ENCODE data around the gene GDI2.

GDI2 gene

DNA sequence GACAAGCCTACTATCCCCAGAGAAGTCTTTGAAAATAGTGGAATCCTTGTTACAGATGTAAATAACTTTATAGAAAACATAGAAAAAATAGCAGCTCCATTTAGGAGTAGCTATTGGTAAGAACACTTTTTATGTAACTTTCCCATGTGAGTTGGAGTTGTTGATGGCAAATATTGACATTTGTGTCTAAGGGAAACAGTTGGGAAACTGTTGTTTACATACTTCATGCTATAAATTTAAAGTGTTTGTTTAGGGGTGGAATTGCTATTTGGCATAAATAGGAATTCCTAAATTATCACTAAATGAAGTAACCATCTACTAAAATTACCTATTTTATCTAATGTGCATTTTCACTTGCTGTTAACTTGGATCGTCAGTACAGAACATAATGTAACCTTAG, 50.7 kb downstream of the GDI2 start:
- H3K27me3 ChIP-seq (replicated peaks; ENCODE audit: insufficient read depth, low read length): no peaks in the 10 kb centered on the region
- no peak overlapping the region for H3K4me2 ChIP-seq (ENCODE audit: low read depth, low read length)
- H3K79me2 ChIP-seq (ENCODE audit: low read length): peaks cover 18% of the 10 kb centered on the region; the same call in 1 of the 2 replicates
- H3K9ac ChIP-seq (ENCODE audit: low read length): no peak overlapping the region
- no peak for TF ChIP-seq EZH2 (optimal IDR thresholded peaks at IDR 0.05; ENCODE audit: low read depth, low read length)
- TF ChIP-seq, protein P1, sequence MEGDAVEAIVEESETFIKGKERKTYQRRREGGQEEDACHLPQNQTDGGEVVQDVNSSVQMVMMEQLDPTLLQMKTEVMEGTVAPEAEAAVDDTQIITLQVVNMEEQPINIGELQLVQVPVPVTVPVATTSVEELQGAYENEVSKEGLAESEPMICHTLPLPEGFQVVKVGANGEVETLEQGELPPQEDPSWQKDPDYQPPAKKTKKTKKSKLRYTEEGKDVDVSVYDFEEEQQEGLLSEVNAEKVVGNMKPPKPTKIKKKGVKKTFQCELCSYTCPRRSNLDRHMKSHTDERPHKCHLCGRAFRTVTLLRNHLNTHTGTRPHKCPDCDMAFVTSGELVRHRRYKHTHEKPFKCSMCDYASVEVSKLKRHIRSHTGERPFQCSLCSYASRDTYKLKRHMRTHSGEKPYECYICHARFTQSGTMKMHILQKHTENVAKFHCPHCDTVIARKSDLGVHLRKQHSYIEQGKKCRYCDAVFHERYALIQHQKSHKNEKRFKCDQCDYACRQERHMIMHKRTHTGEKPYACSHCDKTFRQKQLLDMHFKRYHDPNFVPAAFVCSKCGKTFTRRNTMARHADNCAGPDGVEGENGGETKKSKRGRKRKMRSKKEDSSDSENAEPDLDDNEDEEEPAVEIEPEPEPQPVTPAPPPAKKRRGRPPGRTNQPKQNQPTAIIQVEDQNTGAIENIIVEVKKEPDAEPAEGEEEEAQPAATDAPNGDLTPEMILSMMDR (IDR thresholded peaks at IDR 0.05; ENCODE audit: low read length): no peak
- TF ChIP-seq EZH2phosphoT487 (IDR thresholded peaks at IDR 0.05; ENCODE audit: low read length): no peak
- peaks cover 14% of the 10 kb centered on the region for H3F3A ChIP-seq (ENCODE audit: insufficient read depth, low read length)
- peaks cover 34% of the 10 kb centered on the region for H3K36me3 ChIP-seq (replicated peaks; ENCODE audit: insufficient read depth, low read length)
- DNase-seq: no peak
- H3K4me1 ChIP-seq (ENCODE audit: low read length): no peaks in the 10 kb centered on the region
- no peaks in the 10 kb centered on the region for H3K9me2 ChIP-seq (replicated peaks; ENCODE audit: insufficient read depth, low read length)
- H3K4me3 ChIP-seq (ENCODE audit: low read length): no peak overlapping the region
- H4K20me1 ChIP-seq (ENCODE audit: insufficient read depth, low read length): no peaks in the 10 kb centered on the region
- no peak overlapping the region for H3K27ac ChIP-seq (ENCODE audit: low read length)
- no peaks in the 10 kb centered on the region for H3K9me3 ChIP-seq (replicated peaks; ENCODE audit: insufficient read depth, low read length)
- H2AFZ ChIP-seq (ENCODE audit: low read length): no peak overlapping the region

DNA sequence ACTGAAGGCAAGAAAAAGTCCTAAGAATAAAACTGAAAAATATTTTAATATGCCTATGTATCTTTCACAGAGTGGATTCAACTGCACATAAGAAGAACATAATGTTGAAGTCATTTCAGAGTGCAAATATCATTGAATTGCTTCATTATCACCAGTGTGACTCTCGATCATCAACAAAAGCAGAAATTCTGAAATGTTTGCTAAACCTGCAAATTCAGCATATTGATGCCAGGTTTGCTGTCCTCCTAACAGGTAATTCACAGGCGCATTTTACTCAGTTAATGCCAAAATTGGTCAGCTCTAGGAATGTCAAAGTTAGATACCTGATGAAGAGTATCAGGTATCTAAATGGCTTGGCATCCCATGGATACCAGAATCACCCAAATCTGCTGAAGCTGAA, 52.0 kb downstream of the GDI2 start:
- Histone ChIP-seq H3K36me3 (replicated peaks; ENCODE audit: insufficient read depth, low read length) (peaks cover 28% of the 10 kb centered on the region), H3F3A (ENCODE audit: insufficient read depth, low read length) (peaks cover 14% of the 10 kb centered on the region), H3K79me2 (ENCODE audit: low read length) (peaks cover 5% of the 10 kb centered on the region; the same call in 1 of the 2 replicates), H3K27ac (ENCODE audit: low read length) (no peak overlapping the region), H3K9me3 (replicated peaks; ENCODE audit: insufficient read depth, low read length) (no peaks in the 10 kb centered on the region), H3K9me2 (replicated peaks; ENCODE audit: insufficient read depth, low read length) (no peaks in the 10 kb centered on the region), H3K4me2 (ENCODE audit: low read depth, low read length) (no peak overlapping the region), H3K9ac (ENCODE audit: low read length) (no peak overlapping the region), H3K27me3 (replicated peaks; ENCODE audit: insufficient read depth, low read length) (no peaks in the 10 kb centered on the region), H3K4me3 (ENCODE audit: low read length) (no peak overlapping the region), H3K4me1 (ENCODE audit: low read length) (no peaks in the 10 kb centered on the region), H2AFZ (ENCODE audit: low read length) (no peak overlapping the region), H4K20me1 (ENCODE audit: insufficient read depth, low read length) (no peaks in the 10 kb centered on the region)
- no peak for DNase-seq
- TF ChIP-seq, protein P1 (IDR thresholded peaks at IDR 0.05; ENCODE audit: low read length): no peak
- TF ChIP-seq EZH2phosphoT487 (IDR thresholded peaks at IDR 0.05; ENCODE audit: low read length) (no peak), EZH2 (optimal IDR thresholded peaks at IDR 0.05; ENCODE audit: low read depth, low read length) (no peak)

DNA sequence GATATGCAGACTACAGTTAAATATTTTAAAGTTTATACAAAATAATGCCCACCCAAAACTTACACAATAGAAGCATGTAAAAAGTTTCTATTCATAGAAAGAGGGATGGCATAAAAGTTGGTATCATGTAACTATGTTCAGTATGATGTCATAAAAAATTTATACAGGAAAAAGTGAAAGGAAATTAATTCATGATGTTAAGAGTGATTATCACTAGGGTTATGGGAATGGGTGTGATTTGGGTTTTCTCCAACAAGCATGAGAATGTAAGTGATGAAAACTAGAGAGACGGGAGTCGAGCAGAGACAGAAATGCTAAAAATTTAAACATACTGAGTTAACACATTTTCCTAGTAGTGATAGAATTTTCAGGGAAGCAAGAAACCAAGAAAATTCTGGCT, 52.7 kb downstream of the GDI2 start:
- H3K9me3 ChIP-seq (replicated peaks; ENCODE audit: insufficient read depth, low read length): no peaks in the 10 kb centered on the region
- TF ChIP-seq, protein P1 (IDR thresholded peaks at IDR 0.05; ENCODE audit: low read length): no peak
- TF ChIP-seq EZH2phosphoT487 (IDR thresholded peaks at IDR 0.05; ENCODE audit: low read length) (no peak), EZH2 (optimal IDR thresholded peaks at IDR 0.05; ENCODE audit: low read depth, low read length) (no peak)
- H4K20me1 ChIP-seq (ENCODE audit: insufficient read depth, low read length): no peaks in the 10 kb centered on the region
- H3K27ac ChIP-seq (ENCODE audit: low read length): no peak overlapping the region
- no peaks in the 10 kb centered on the region for H3K4me1 ChIP-seq (ENCODE audit: low read length)
- no peak overlapping the region for H3K9ac ChIP-seq (ENCODE audit: low read length)
- peaks cover 3% of the 10 kb centered on the region; the same call in 1 of the 2 replicates for H3K79me2 ChIP-seq (ENCODE audit: low read length)
- H3K4me2 ChIP-seq (ENCODE audit: low read depth, low read length): no peak overlapping the region
- no peaks in the 10 kb centered on the region for H3K9me2 ChIP-seq (replicated peaks; ENCODE audit: insufficient read depth, low read length)
- peaks cover 21% of the 10 kb centered on the region for H3K36me3 ChIP-seq (replicated peaks; ENCODE audit: insufficient read depth, low read length)
- H3F3A ChIP-seq (ENCODE audit: insufficient read depth, low read length): peaks cover 14% of the 10 kb centered on the region
- H2AFZ ChIP-seq (ENCODE audit: low read length): no peak overlapping the region
- DNase-seq: no peak
- no peak overlapping the region for H3K4me3 ChIP-seq (ENCODE audit: low read length)
- no peaks in the 10 kb centered on the region for H3K27me3 ChIP-seq (replicated peaks; ENCODE audit: insufficient read depth, low read length)

All from MM.1S (cell line).